OCI-LY1 (cell line): ENCODE measurements around the gene ARHGAP24.

Source experiments
- H2AFZ ChIP-seq: fragments of 200-600 bp; sonication (generic), shearing (Covaris generic); 2 replicates; pipeline ENCODE4 v1.6.0; 2014; ENCODE audit warnings: antibody characterized with exemption, mild to moderate bottlenecking, low read length
- H3F3A ChIP-seq: fragments of 200-600 bp; sonication (generic), shearing (Covaris generic); 2 replicates; pipeline ENCODE4 v1.6.0; 2014; ENCODE audit warnings: mild to moderate bottlenecking, antibody characterized with exemption, low read length, moderate library complexity; ENCODE audit not compliant: insufficient read depth
- H3K27ac ChIP-seq: fragments of 200-600 bp; sonication (generic); 2 replicates; pipeline ENCODE4 v1.5.1; 2014; ENCODE audit warnings: low read length, mixed run types, mild to moderate bottlenecking, low read depth; ENCODE audit not compliant: poor library complexity, severe bottlenecking
- H3K27me3 ChIP-seq: fragments of 200-600 bp; sonication (generic); 2 replicates; pipeline ENCODE4 v1.6.0; 2014; ENCODE audit warnings: antibody characterized with exemption, mild to moderate bottlenecking, low read length, moderate library complexity; ENCODE audit not compliant: insufficient read depth
- H3K36me3 ChIP-seq: fragments of 200-600 bp; sonication (generic); 2 replicates; pipeline ENCODE4 v1.6.1; 2014; ENCODE audit warnings: mild to moderate bottlenecking, antibody characterized with exemption, low read length, moderate library complexity, mixed read lengths; ENCODE audit not compliant: insufficient read depth
- H3K4me1 ChIP-seq: fragments of 200-600 bp; sonication (generic); 2 replicates; pipeline ENCODE4 v1.5.1; 2014; ENCODE audit warnings: mild to moderate bottlenecking, low read length, moderate library complexity; ENCODE audit not compliant: insufficient read depth, severe bottlenecking
- H3K4me2 ChIP-seq: fragments of 200-600 bp; sonication (generic), shearing (Covaris generic); 2 replicates; pipeline ENCODE4 v1.6.1; 2014; ENCODE audit warnings: low read length
- H3K4me3 ChIP-seq: fragments of 200-600 bp; sonication (generic); 2 replicates; pipeline ENCODE4 v1.5.1; 2014; ENCODE audit warnings: low read length, low read depth, mild to moderate bottlenecking, mixed read lengths; ENCODE audit not compliant: poor library complexity, severe bottlenecking
- H3K79me2 ChIP-seq: fragments of 200-600 bp; shearing (Covaris generic); 2 replicates; pipeline ENCODE4 v1.6.1; 2016; ENCODE audit warnings: mixed run types, low read length, mixed read lengths; ENCODE audit not compliant: insufficient read depth
- H3K9ac ChIP-seq: fragments of 200-600 bp; sonication (generic), shearing (Covaris generic); 2 replicates; pipeline ENCODE4 v1.6.1; 2014; ENCODE audit warnings: mild to moderate bottlenecking, low read length, mixed read lengths
- H3K9me2 ChIP-seq: fragments of 200-600 bp; sonication (generic), shearing (Covaris generic); 2 replicates; pipeline ENCODE4 v1.6.1; 2014; ENCODE audit warnings: low read depth, mild to moderate bottlenecking, low read length, mixed read lengths
- H3K9me3 ChIP-seq: fragments of 200-600 bp; shearing (Covaris generic); 2 replicates; pipeline ENCODE4 v1.6.1; 2014; ENCODE audit warnings: low read length, mixed read lengths
- H4K20me1 ChIP-seq: fragments of 200-600 bp; sonication (generic), shearing (Covaris generic); 2 replicates; pipeline ENCODE4 v1.6.0; 2016; ENCODE audit warnings: mild to moderate bottlenecking, low read length; ENCODE audit not compliant: insufficient read depth
- EZH2 ChIP-seq: fragments of 200-600 bp; sonication (generic), shearing (Covaris generic); IDR thresholded peaks from 2 replicates; pipeline ENCODE4 v1.8.0; 2017; ENCODE audit warnings: borderline replicate concordance, mixed run types, mild to moderate bottlenecking, antibody characterized with exemption, low read length, moderate library complexity, mixed read lengths
- TF ChIP-seq, protein P1 (sequence below): fragments of 200-600 bp; sonication (generic), shearing (Covaris generic); IDR thresholded peaks from 2 replicates; pipeline ENCODE4 v1.5.1; 2017; ENCODE audit warnings: mild to moderate bottlenecking, antibody characterized with exemption, low read length, moderate library complexity, mixed read lengths

ARHGAP24 gene

GRCh38 chr4:85478576-85478975 is 3.6 kb downstream of the ARHGAP24 start:
- peak overlapping the region; percentile 77 for H3K4me2 ChIP-seq
- H3K9me3 ChIP-seq: no peaks in the 10 kb centered on the region
- H3K4me1 ChIP-seq: peaks cover 66% of the 10 kb centered on the region
- H4K20me1 ChIP-seq: no peaks in the 10 kb centered on the region
- no peak overlapping the region for H2AFZ ChIP-seq
- peaks cover 80% of the 10 kb centered on the region for H3K79me2 ChIP-seq
- H3K9ac ChIP-seq: peak overlapping the region; percentile 93
- H3K4me3 ChIP-seq: peak overlapping the region; percentile 87
- TF ChIP-seq, protein P1, sequence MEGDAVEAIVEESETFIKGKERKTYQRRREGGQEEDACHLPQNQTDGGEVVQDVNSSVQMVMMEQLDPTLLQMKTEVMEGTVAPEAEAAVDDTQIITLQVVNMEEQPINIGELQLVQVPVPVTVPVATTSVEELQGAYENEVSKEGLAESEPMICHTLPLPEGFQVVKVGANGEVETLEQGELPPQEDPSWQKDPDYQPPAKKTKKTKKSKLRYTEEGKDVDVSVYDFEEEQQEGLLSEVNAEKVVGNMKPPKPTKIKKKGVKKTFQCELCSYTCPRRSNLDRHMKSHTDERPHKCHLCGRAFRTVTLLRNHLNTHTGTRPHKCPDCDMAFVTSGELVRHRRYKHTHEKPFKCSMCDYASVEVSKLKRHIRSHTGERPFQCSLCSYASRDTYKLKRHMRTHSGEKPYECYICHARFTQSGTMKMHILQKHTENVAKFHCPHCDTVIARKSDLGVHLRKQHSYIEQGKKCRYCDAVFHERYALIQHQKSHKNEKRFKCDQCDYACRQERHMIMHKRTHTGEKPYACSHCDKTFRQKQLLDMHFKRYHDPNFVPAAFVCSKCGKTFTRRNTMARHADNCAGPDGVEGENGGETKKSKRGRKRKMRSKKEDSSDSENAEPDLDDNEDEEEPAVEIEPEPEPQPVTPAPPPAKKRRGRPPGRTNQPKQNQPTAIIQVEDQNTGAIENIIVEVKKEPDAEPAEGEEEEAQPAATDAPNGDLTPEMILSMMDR: no peak
- TF ChIP-seq EZH2: no peak
- peaks cover 32% of the 10 kb centered on the region for H3K36me3 ChIP-seq
- H3K27me3 ChIP-seq: no peaks in the 10 kb centered on the region
- H3K27ac ChIP-seq: peak overlapping the region; percentile 94
- H3K9me2 ChIP-seq: no peaks in the 10 kb centered on the region
- 0 out of 2 replicates have a peak, but pooled peaks cover 5% of the 10 kb centered on the region for H3F3A ChIP-seq

DNA sequence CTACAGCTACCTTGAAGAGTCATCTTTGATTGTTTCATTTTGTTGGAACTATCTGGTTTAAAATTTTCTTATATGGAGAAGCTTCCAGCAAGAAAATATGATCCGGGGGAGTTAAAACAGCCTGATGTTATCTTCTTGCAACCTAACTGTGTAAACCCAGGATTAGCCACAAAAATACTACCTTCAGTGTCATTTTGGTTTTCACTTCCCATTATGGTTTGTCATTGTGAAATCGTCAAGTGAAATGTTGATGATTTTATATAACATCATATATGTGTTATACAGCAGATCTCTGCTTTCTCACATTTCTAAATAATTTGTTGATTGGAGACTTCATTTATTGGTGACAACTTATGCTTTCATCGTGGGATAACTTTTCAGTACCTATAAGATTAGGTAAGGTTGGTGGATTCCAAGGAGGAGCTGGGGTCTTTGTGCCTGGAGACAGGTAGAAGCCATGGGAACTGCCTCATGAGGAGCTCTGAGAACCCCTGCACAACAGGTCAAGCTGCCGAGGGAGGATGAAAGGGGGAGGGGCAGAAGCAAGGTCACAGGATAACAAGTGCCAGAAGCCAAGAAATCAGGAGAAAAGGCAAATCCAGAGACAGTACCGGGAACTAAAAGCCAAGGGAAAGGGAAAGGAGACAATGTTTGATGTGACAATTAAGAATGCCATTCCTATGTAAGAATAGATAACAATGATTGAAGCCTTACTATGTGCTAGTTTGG is 7.2 kb downstream of the ARHGAP24 start:
- TF ChIP-seq, protein P1: no peak
- TF ChIP-seq EZH2: no peak
- Histone ChIP-seq H3K27ac (peak overlapping the region; percentile 94), H3K79me2 (peaks cover 95% of the 10 kb centered on the region), H3K36me3 (peaks cover 29% of the 10 kb centered on the region; the same call in 1 of the 2 replicates), H3K4me1 (peaks cover 78% of the 10 kb centered on the region), H3K9me3 (no peaks in the 10 kb centered on the region), H3F3A (0 out of 2 replicates have a peak, but pooled peaks cover under 1% of the 10 kb centered on the region), H3K9me2 (no peaks in the 10 kb centered on the region), H2AFZ (no peak overlapping the region), H3K4me3 (peak overlapping the region; percentile 35), H3K27me3 (no peaks in the 10 kb centered on the region), H4K20me1 (no peaks in the 10 kb centered on the region), H3K9ac (peak overlapping the region; percentile 43), H3K4me2 (peak overlapping the region; percentile 56)

GRCh38 chr4:85486425-85487086 is 11.6 kb downstream of the ARHGAP24 start:
- H3K36me3 ChIP-seq: peaks cover 25% of the 10 kb centered on the region; the same call in 1 of the 2 replicates
- peak overlapping the region; percentile 15; the same call in 1 of the 2 replicates for H3K9ac ChIP-seq
- H3F3A ChIP-seq: no peaks in the 10 kb centered on the region
- peak overlapping the region; percentile 82 for H3K27ac ChIP-seq
- H3K9me3 ChIP-seq: no peaks in the 10 kb centered on the region
- H3K4me3 ChIP-seq: peak overlapping the region; percentile 26
- peaks cover 79% of the 10 kb centered on the region for H3K4me1 ChIP-seq
- H3K79me2 ChIP-seq: peaks cover 89% of the 10 kb centered on the region
- TF ChIP-seq, protein P1: no peak
- TF ChIP-seq EZH2: no peak
- H3K4me2 ChIP-seq: peak overlapping the region; percentile 42
- H3K9me2 ChIP-seq: no peaks in the 10 kb centered on the region
- H2AFZ ChIP-seq: no peak overlapping the region
- no peaks in the 10 kb centered on the region for H4K20me1 ChIP-seq
- no peaks in the 10 kb centered on the region for H3K27me3 ChIP-seq
